Measurements from ENCODE around the gene DVL3.

DVL3 gene

DNA sequence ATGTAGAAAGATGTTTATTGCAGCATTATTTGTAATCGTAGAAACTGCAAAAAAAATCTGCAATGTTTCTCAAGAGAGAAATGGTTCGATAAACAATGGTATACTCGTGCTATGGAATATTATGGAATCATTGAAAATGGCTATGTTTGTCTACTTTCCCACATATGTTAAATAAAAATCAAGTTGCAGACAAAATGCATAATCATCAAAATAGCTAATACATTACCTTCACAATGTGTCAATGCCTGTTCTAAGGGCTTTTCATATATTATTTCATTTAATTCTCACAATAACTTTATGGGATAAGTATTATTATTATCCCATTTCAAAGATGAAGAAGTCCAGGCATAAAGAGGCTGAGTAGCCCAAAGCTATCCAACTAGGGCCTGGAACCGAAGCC, 22.2 kb upstream of the DVL3 start:
- H3K4me3 ChIP-seq (ENCODE audit: insufficient read depth, low read length, poor library complexity, severe bottlenecking) = no peak overlapping the region
- no peak overlapping the region for H3K9ac ChIP-seq (ENCODE audit: low read length)
- TF ChIP-seq, protein P1, sequence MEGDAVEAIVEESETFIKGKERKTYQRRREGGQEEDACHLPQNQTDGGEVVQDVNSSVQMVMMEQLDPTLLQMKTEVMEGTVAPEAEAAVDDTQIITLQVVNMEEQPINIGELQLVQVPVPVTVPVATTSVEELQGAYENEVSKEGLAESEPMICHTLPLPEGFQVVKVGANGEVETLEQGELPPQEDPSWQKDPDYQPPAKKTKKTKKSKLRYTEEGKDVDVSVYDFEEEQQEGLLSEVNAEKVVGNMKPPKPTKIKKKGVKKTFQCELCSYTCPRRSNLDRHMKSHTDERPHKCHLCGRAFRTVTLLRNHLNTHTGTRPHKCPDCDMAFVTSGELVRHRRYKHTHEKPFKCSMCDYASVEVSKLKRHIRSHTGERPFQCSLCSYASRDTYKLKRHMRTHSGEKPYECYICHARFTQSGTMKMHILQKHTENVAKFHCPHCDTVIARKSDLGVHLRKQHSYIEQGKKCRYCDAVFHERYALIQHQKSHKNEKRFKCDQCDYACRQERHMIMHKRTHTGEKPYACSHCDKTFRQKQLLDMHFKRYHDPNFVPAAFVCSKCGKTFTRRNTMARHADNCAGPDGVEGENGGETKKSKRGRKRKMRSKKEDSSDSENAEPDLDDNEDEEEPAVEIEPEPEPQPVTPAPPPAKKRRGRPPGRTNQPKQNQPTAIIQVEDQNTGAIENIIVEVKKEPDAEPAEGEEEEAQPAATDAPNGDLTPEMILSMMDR (IDR thresholded peaks at IDR 0.05; ENCODE audit: insufficient read depth, low read length, poor library complexity, severe bottlenecking) = no peak
- TF ChIP-seq EZH2phosphoT487 (conservative IDR thresholded peaks at IDR 0.05; ENCODE audit: low read length) = no peak
- H2AFZ ChIP-seq (ENCODE audit: low read depth, low read length, severe bottlenecking) = no peak overlapping the region
- peaks cover 17% of the 10 kb centered on the region; the same call in 1 of the 2 replicates for H3F3A ChIP-seq (ENCODE audit: insufficient read depth)
- no peaks in the 10 kb centered on the region for H3K9me3 ChIP-seq (ENCODE audit: insufficient read depth, low read length)
- H3K36me3 ChIP-seq (ENCODE audit: low read length) = no peaks in the 10 kb centered on the region
- H3K27ac ChIP-seq (ENCODE audit: low read depth, low read length) = no peak overlapping the region
- peaks cover 37% of the 10 kb centered on the region for H3K79me2 ChIP-seq (ENCODE audit: insufficient read depth, low read length)
- H3K27me3 ChIP-seq (ENCODE audit: low read length) = no peaks in the 10 kb centered on the region
- no peak overlapping the region for H3K4me2 ChIP-seq (ENCODE audit: low read depth, low read length, poor library complexity, severe bottlenecking)
- H3K9me2 ChIP-seq (replicated peaks; ENCODE audit: insufficient read depth, low read length) = no peaks in the 10 kb centered on the region
- H4K20me1 ChIP-seq (ENCODE audit: low read depth, low read length) = no peaks in the 10 kb centered on the region

DNA sequence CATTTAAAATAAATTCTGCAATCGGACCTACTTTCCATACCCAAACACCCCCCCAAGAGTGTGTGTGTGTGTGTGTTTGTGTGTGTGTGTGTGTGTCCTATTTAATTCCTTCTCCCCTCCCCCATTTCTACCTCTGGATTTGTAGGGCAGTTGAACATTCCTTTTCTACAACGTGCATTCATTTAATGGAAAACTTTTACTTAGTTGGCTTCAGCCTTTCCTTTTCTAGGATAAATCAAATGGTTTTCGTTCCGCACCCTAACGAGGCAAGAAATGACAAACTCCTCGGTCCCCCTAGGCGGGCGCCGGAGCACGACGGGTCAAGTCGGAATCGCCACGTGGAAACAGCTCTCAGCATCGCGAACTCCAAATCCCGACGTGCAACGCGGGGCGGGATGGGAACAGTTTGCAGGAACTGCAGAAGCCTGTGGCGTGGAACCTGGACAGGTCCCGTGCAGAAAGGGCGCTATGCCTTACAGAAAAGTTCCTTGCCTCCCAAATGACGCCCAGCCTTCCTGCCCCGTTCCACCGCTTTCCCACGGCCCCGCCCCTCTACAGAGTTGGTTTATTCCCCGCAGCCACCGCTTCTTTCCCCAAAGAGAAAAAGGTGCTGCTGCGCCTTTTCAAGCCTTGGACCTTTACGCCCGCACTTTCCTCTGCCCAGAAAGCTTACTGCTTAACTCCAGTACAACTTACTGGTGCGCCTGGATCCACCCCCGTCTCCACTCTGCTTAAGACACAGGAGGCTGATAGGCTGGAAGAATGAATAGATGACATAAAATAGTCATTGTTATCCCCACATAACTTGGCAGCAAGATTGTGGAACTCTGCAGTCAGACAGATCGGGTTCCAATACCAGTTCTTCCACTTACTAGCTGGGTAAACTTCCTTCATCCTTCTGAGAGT, 21.1 kb upstream of the DVL3 start:
- H3K4me2 ChIP-seq (ENCODE audit: low read depth, low read length, poor library complexity, severe bottlenecking) = peak overlapping the region; percentile 91
- peak overlapping the region; percentile 84 for H3K4me3 ChIP-seq (ENCODE audit: insufficient read depth, low read length, poor library complexity, severe bottlenecking)
- peaks cover 40% of the 10 kb centered on the region for H3K79me2 ChIP-seq (ENCODE audit: insufficient read depth, low read length)
- no peaks in the 10 kb centered on the region for H3K9me2 ChIP-seq (replicated peaks; ENCODE audit: insufficient read depth, low read length)
- H3K9me3 ChIP-seq (ENCODE audit: insufficient read depth, low read length) = no peaks in the 10 kb centered on the region
- peak overlapping the region; percentile 64 for H2AFZ ChIP-seq (ENCODE audit: low read depth, low read length, severe bottlenecking)
- no peaks in the 10 kb centered on the region for H3K36me3 ChIP-seq (ENCODE audit: low read length)
- H3K9ac ChIP-seq (ENCODE audit: low read length) = peak overlapping the region; percentile 83
- no peaks in the 10 kb centered on the region for H3K27me3 ChIP-seq (ENCODE audit: low read length)
- no peak for TF ChIP-seq EZH2phosphoT487 (conservative IDR thresholded peaks at IDR 0.05; ENCODE audit: low read length)
- H3K27ac ChIP-seq (ENCODE audit: low read depth, low read length) = peak overlapping the region; percentile 70
- H4K20me1 ChIP-seq (ENCODE audit: low read depth, low read length) = no peaks in the 10 kb centered on the region
- peaks cover 17% of the 10 kb centered on the region; the same call in 1 of the 2 replicates for H3F3A ChIP-seq (ENCODE audit: insufficient read depth)

DNA sequence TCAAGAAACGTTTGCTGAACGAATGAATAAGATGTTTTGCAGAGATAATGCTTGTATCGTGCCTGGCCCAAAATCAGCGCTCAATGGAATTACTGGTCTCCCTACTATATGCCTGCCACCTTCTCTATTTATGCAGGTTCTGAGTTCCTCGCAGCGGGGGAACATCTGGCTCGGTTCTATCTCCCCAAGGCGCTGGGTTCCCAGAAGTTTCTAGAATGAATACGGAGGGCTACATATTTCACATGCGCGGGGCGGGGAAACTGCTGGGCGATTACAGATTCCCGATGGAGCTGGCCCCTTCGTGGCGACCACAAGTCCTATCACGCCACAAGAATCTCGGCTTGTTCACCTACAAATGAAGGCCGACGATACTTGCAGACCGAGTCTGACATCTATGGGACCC, 20.4 kb upstream of the DVL3 start:
- no peaks in the 10 kb centered on the region for H3K9me2 ChIP-seq (replicated peaks; ENCODE audit: insufficient read depth, low read length)
- H3F3A ChIP-seq (ENCODE audit: insufficient read depth) = peaks cover 17% of the 10 kb centered on the region; the same call in 1 of the 2 replicates
- no peaks in the 10 kb centered on the region for H3K36me3 ChIP-seq (ENCODE audit: low read length)
- peak overlapping the region; percentile 64 for H2AFZ ChIP-seq (ENCODE audit: low read depth, low read length, severe bottlenecking)
- H4K20me1 ChIP-seq (ENCODE audit: low read depth, low read length) = no peaks in the 10 kb centered on the region
- peaks cover 40% of the 10 kb centered on the region for H3K79me2 ChIP-seq (ENCODE audit: insufficient read depth, low read length)
- peak overlapping the region; percentile 84 for H3K4me3 ChIP-seq (ENCODE audit: insufficient read depth, low read length, poor library complexity, severe bottlenecking)
- no peaks in the 10 kb centered on the region for H3K9me3 ChIP-seq (ENCODE audit: insufficient read depth, low read length)
- no peaks in the 10 kb centered on the region for H3K27me3 ChIP-seq (ENCODE audit: low read length)
- peak overlapping the region; percentile 83 for H3K9ac ChIP-seq (ENCODE audit: low read length)
- TF ChIP-seq, protein P1 (IDR thresholded peaks at IDR 0.05; ENCODE audit: insufficient read depth, low read length, poor library complexity, severe bottlenecking) = no peak
- no peak for TF ChIP-seq EZH2phosphoT487 (conservative IDR thresholded peaks at IDR 0.05; ENCODE audit: low read length)
- peak overlapping the region; percentile 91 for H3K4me2 ChIP-seq (ENCODE audit: low read depth, low read length, poor library complexity, severe bottlenecking)
- peak overlapping the region; percentile 70 for H3K27ac ChIP-seq (ENCODE audit: low read depth, low read length)

All from SU-DHL-6 (cell line).